Activated CD4-positive, alpha-beta T cell treated with anti-CD3 and anti-CD28 coated beads, Interleukin-2, amount 50 U/mL, for 24 hours (primary cell): Measurements from ENCODE around the gene SLC17A7.

ENCODE experiments used
- DNase-seq, 2 donors: peaks; one replicate each; pipeline ENCODE4 v3.0.0-alpha.2; 2020; ENCODE audit warnings: low read depth in 1 of 2, low spot score in 1 of 2

Gene SLC17A7

DNA sequence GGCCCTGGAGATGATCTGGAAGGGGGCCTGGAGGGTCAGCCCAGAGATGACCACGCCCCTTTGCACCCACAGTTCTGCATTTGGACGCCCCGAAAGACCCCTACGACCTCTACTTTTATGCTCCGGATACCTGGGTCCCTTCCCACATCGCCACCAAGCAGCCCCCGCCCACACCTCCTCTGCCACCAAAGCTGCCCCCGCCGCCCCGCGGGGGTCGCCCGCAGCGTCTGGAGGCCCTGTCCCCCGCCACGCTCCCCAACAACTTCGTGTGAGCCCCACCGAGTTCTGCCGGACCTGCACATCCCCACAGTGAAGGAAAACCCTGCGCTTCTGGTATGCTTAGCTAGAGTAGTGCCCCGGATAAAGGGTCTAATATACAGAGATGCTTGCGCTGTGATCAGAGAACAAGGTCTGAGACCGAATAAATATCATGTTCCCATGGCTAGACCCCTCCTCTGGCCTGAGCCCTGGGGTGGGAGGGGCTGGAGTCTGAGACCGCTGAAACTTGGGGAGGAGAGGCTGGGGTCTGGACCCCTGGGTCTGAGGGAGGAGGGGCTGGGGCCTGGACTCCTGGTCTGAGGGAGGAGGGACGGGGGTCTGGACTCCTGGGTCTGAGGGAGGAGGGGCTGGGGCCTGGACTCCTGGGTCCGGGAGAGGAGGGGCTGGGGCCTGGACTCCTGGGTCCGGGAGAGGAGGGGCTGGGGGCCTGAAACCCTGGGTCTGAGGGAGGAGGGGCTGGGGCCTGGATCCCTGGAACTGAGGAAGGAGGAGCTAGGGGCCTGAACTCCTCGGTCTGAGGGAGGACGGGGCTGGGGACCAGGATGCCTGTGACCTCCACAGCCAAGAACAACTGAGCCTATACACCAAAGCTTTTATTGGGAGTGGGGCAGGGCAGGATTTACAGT lies 12.5 kb downstream of the SLC17A7 start:
- no peak for DNase-seq

DNA sequence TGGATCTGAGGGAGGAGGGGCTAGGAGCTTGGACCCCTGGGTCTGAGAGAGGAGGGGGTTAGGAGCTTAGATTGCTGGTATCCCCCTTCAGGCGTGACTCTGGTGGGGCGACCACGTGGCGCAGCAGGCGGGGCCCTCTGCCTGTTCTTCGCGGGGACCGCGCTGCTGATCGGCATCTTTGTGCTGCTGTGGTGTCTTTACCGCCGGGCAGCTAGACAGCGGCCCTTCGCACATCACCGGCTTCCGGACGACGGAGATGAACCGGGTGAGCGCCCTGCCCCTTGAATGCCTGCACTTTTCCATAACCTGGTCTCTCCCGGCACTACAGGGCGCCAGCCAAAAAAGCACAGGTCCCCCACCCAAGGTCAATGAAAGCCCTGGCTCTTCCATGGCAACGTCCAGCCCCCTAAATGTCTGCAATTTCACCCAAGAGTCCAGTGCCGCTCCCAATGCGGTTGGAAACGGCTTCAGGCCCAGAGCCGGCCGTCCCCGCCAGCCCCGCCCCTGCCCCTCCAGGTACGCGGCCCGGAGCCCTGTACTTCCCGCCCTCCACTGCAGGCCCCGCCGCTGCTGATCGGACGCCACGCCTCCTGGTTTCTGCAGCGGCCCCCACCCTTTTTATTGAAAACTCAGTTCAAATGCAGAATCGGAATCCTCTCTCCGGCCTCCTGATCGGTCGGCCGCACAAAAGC lies 13.3 kb downstream of the SLC17A7 start:
- no peak for DNase-seq

DNA sequence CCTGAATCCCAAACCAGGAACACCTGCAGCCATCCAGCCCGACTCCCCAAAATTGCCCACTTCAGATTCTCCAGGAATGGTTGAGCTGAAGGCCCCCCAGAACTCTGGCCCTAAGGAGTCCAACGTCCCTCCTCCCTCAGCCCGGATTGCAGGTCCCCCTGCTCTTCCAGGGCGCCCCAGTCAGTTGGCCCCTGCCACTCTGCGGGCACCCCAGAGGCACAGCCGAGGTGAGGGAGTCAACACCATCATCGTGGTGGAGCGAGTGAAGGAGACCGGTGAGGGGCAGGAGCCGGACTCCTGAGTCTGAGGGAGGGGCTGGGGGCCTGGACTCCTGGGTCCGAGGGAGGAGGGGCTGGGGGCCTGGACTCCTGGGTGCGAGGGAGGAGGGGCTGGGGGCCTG lies 14.0 kb downstream of the SLC17A7 start:
- no peak for DNase-seq

DNA sequence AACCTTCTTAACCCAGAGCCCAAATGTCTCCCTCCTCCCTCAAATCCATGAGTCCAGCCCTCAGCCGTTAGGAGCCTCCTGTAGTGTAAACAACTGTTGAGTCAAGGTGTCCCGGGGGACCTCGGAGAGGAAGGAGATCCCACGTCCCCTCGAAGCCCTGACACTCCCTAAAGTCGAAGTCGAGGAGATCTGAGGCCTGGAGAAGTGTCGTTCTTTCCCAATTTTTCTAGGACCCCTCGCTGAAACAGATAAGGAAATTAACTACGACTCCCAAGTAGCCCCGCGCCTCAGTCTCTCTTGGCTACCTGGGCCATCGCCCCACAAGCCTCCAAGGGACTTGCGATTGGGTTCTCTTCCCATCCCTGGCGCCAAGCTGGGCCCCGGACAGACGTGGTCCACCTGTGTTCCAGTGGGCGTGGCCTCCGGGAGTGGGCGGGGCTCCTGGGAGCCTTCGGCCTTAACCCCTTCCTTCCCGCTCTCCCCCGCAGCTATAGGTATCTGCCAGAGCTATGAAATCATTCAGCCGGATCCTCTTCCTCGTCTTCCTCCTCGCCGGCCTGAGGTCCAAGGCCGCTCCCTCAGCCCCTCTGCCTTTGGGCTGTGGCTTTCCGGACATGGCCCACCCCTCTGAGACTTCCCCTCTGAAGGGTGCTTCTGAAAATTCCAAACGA lies 15.3 kb downstream of the SLC17A7 start:
- no peak for DNase-seq

DNA sequence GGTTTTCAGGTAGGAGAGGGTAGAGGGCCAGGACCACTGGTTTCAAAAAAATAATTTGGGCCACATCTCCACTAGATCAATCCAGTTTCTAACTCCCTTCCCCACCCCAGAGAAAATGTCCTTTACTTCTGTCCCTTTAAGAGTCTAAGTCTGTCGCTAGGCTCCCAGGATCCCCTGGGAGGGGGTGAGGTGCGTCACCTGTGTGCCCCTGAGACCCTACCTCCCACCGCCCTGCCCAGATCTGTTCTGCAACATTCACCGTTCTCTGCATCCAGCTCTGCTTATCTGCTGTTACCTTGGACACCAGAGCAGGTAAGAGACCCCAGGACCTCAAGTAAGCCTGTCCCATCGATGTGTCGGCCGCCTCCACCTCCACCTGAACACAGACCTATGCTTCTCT lies 16.1 kb downstream of the SLC17A7 start, which contains the start of gene GFY:
Gene GFY, plus strand, starts transcription at position 211 of the 400 bp plus-strand sequence. CDS start 1,043 bp downstream, outside the sequence.
- no peak for DNase-seq

DNA sequence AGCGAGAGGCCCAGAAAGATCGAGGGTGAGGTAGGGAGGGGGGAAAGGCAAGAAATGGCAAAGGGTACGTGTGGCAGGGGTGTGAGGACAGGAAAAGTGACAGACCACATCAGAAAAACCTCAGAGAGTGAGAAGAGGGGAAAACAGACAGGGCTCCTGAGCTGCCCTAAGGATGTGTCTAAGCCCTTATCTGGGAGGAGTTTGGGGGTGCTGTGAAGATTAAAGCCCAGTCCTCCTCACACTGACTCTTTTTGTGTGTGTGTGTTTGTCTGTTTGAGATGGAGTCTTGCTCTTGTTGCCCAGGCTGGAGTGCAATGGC lies 17.4 kb downstream of the SLC17A7 start:
- DNase-seq, result no peak

DNA sequence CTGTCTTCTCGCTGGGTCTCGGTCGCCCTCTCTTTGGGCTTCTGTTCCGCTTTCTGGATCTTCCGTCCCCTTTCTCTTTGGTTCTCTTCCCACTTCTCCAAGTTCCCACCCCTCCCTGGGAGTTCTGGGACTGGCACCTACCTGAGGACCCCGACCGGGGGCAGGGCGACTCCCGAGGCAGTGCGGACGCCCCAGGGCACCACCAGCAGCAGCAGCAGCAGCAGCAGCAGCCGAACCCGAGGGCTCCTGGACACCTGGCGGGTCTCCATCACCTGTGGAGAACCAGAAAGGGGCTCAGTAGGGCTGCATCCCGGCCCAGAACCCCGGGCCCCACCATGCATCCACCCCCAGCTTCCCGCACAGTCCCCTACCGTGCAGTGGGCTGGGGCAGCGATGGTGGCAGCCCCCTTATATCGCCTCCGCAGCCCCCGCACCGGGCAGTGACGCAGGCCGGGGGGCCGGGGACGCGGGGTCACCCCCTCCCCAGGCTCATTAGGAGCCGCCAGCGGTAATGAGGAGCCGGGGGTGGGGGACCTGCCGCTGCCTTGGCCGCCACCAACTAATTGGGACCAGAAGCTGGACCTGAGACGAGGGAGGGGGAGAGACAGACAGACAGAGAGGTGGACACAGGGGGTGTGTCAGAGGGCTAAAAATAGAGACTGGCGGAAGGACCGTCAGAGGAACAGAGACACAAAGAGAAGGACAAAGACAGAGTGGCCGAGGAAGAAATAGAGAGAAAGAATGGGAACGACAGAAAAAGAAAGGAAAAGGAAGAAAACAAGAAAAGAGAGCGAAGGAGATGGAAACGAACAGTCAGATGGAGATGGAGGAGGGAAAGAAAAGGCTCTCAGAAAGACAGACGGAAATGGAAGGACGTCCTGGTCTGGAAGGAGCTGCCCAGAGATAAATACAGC lies 18.0 kb downstream of the SLC17A7 start, which contains the start of gene PTH2:
Gene PTH2, minus strand, starts transcription at position 371 of the 914 bp plus-strand sequence. Its CDS starts 102 bp downstream, at position 269.
- no peak for DNase-seq

DNA sequence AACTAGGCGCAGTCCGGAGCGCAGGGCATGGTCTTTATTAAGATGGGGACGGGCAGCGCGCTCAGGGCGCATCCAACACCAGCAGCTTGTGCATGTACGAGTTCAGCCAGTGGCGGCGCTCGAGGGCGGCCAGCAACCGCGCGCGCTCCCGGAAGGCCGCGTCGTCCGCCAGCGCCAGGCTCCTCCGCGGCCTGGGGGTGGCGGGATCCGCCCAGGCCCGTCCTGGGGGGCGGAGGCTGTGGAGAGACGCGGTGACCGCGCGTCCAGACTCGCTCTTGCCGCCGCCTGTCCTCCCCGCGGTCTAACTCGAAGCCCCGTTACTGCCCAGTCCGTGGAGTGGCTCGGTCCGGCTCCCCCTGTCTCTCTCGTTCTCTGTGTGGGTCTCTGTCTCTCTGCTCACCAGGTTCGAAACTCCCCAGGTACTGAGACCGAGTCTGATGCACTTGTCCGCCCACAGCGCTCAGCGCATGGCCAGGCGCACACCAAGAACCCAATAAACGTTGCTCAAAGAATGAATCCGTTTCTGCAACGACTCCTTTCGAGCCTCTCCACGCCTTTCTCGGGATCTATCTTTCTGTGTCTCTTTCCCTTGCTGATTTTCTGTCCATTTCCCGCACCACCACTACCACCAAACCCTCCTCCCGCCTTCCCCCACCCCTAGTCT lies 18.8 kb downstream of the SLC17A7 start:
- DNase-seq, result no peak

DNA sequence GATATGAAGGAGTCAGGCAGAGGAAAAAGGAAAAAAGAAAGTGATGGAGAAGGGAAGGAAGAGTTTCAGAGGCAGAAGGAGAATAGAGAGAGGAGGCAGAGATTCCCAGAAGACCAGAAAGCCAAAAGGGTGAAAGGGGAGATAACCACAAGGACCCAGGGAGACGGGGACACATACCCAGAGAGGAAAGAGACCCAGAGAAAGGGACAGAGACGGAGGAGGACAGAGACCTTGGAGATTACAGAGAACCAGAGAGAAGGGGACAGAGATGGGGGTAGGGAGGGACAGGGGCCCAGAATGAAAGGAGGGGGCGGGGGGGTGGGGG lies 19.5 kb downstream of the SLC17A7 start:
- DNase-seq, result no peak

DNA sequence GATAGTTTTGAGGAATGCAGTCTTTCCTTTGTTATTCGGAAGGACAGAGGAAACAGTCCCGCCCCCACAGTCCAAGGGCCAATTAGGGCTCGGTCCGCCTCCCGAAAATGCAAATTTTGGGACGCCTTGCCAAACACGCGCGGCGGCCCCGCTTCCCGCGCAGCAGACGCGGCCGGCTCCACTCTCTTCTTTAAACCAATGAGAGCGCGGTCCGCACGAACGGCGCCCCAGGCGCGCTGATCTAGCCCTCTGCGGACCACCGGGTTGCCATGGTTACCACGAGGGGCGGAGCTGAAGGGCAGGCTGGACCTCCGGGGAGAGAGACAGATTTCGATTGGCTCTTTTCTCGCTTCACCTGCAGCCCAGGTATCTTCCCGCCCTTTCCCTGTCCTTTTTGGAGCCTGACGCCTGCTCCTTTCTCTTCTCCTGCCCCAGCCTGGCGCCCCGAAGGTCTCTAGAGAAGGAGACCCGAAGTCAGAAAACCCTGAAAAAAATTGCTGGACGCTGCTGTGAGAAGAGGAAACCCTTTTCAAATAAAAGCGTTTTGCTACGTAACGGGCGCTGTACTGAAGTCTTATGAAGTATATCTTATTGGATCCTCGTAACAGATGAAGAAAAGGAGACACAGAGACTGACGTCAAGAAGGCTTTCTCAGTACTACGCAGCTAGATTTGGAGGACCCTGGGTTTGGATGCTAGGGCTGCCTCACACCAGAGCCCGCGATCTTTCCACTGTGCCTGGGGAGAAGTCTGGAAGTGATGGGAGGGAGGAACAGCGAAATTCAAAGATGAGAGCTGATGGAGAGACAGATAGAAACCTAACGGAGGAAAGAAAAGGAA lies 20.1 kb downstream of the SLC17A7 start:
- DNase-seq, result no peak

DNA sequence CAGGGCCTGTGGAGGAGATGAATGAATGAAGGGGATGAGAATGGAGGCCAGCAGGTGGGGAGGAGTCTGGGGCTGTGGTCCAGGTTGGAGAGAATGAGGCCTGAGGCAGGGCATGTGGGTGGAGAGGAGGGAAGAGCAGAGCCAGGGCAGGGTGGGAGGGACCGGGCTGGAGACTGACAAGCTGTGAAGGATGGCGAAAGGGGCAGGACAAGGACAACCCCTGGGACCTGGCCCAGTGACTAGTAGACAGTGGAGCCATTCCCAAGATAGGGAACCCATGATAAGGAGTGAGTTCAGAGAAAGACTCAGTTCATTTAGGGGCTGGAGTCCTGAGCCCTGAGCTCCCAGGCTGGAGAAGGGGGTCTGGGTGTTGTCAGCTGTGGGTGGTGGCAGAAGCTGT lies 21.1 kb downstream of the SLC17A7 start:
- DNase-seq, result no peak

DNA sequence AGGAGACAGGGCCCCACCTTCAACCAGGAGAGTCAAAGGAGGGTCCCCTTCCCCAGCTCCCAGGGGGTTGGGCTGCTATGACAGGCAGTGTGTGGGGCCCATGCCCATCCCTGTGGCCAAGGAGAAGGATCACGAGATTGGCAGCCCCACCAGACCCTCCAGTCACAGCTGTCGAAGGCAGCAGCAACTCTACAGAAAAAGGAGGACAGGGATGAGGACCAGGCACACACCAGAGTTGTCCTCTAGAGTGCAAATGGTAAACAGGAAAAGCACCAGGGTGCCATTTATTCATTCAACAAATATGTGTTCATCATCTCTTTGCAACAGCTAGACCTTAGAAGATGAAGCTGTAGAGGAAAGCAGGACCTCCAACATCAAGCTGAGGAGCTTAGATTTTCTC lies 22.2 kb downstream of the SLC17A7 start:
- DNase-seq, result no peak

DNA sequence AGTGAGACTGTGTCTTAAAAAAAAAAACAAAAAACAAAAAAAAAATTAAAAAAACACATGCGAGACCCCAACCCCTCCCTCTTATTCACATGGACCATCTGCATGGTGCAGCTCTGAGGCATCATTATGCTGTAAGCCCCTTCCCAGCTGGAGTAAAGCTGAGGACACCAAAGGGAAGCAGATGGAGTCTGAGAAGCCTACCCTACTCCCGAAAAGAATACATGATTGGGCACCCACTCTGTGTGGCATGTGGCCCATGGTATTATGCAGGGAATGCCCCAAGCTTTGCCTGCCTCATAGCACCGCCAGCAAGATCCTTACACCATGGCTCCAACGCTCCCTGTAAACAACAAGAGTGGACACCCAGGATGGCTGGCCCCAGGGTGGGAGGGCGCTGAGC lies 22.8 kb downstream of the SLC17A7 start:
- DNase-seq, result no peak

DNA sequence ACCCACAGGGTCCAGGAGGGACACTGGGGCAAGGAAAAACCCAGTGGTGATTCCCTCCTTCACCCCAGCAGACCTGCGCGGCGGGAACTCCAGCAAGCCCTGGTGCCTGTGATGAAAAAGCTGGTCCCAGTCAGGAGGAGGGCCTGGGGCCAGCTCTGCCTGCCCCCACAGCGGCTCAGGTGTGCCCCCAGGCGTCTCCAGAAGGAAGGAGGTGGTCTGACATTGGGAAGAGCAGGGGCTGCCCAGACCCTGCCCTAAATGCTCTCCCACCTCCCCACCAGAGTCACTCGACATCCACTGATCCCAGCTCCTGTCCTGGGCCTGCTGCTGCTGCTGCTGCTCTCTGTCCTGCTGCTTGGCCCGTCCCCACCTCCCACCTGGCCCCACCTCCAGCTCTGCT lies 24.2 kb downstream of the SLC17A7 start:
- DNase-seq, result no peak

DNA sequence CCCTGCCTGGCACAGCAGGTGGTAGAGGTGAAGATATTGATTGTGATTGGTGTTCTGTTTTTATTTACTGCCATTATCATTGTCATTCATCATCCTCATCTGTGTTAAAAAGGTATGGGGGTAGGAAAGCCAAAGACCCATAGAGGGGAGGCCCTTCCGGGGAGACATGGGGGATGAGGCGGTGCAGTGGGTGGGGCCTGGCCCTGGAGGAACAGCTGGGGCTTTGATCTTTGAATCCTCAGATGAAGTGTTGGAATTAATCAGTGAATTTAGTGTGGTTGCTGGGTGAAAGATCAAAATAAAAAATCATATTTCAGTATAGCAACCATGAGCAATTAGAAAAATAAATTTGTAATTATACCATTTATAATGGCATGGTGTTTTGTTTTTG lies 25.5 kb downstream of the SLC17A7 start:
- no peak for DNase-seq

DNA sequence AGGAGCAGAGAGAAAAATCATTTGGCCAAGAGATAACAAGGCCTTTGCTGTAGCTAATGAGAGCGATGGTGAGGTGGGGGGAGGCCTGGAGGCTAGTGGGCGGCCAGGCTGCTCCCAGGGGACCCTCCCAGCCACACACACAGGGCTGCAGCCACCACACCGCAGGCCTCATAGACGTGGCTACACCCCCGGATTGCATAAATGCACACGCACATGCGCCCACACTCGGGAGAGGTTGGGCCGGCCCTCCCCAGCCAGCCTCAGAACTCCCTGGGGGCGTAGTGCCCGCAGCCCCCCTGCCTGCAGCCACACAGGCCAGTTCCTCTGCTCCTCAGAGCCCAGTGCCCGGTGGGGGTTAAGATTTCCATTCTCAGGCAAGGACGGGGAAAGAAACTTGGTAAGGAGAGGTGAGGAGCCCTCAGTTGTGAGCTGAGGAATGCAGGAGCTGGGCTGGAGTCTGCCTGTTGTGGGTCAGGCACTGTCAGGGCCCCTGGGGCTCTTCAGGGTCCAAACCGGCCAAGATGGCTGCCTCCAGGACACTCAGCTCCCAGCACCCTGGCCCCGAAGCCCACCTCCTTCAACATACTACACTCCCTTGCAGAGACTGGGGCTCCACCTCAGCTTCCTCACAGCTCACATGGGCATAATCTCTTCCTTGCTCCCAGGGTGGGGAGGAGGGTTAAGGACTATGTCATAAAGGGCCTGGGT lies 26.1 kb downstream of the SLC17A7 start:
- DNase-seq, result no peak

DNA sequence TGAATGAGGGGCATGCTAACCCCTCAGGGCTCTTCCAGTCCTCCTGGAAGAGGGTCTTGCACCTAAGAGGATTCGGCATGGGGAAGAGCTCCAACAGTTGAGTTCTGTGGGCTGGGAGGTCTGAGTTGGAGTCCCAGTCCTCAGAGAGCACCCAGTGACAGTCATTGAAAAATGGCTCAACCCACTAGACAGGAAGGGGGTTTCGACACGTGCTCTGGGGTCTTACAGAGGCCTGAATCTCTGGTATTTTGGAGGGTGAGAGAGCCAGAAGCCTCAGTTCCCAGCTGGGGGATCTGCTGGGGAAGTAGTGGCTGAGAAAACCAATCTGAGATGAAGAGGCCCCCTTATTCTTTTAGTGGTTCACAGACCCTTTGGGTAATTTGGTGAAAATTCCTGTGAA lies 27.1 kb downstream of the SLC17A7 start:
- DNase-seq, result no peak

DNA sequence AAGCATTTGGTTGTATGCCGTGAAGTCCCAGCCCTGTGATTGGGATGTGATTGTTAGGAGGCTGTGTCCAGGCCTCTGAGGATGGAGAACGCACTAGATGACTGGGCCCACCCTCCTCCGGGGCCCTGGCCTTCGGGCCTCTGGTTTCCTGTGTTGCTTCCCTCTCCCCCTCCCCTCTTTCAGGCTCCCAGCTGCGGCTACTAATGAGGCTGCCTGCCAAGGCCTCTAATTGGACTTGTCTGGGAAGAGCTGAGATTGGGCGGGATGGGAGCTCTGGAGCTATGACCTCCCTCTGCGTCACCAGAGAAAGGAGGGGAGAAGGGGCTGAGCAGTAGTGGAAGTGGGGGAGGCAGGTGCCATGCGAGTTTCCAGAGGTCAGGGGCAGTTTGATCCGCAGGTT lies 28.0 kb downstream of the SLC17A7 start:
- DNase-seq, result no peak
